Liver (tissue), 9 donors: ENCODE measurements around the gene UMAD1. TPM values are rescaled to one million over a fixed set of nuclear protein-coding genes. Genes with fewer than 3 reads are reported as not detected.

Source experiments
- DNase-seq: peaks from one replicate; pipeline ENCODE4 v3.0.0-alpha.2; 2017; ENCODE audit warnings: low spot score
- H3K27ac ChIP-seq, 2 donors: one replicate each; pipeline ENCODE4 v1.7.0; 2013; ENCODE audit warnings: inconsistent platforms in 2 of 2, low read length in 2 of 2, control low read depth in 1 of 2, low read depth in 1 of 2, mild to moderate bottlenecking in 1 of 2
- H3K27me3 ChIP-seq, 4 donors: one replicate each; pipeline versions ENCODE4 v1.6.1 to v1.7.0; 2013; ENCODE audit warnings: low read length in 3 of 4, inconsistent platforms in 1 of 4, mild to moderate bottlenecking in 1 of 4, moderate library complexity in 1 of 4; ENCODE audit not compliant: control insufficient read depth in 4 of 4, insufficient read depth in 4 of 4
- H3K36me3 ChIP-seq, 4 donors: one replicate each; pipeline versions ENCODE4 v1.6.1 to v1.7.0; 2013; ENCODE audit warnings: low read length in 3 of 4, mild to moderate bottlenecking in 3 of 4, low read depth in 1 of 4, moderate library complexity in 1 of 4; ENCODE audit not compliant: control insufficient read depth in 4 of 4, insufficient read depth in 3 of 4
- H3K4me1 ChIP-seq, 4 donors: one replicate each; pipeline versions ENCODE4 v1.6.1 to v1.7.0; 2013; ENCODE audit warnings: low read length in 3 of 4, mild to moderate bottlenecking in 3 of 4, moderate library complexity in 1 of 4; ENCODE audit not compliant: control insufficient read depth in 4 of 4, insufficient read depth in 4 of 4
- H3K4me3 ChIP-seq, 3 donors: one replicate each; pipeline versions ENCODE4 v1.6.1 to v1.7.0; 2013; ENCODE audit warnings: low read length in 3 of 3, control low read depth in 1 of 3, low read depth in 1 of 3, mild to moderate bottlenecking in 1 of 3
- H3K9ac ChIP-seq, 2 donors: one replicate each; pipeline ENCODE4 v1.7.0; 2013; ENCODE audit warnings: low read length in 2 of 2, mild to moderate bottlenecking in 2 of 2, moderate library complexity in 2 of 2, control low read depth in 1 of 2, low read depth in 1 of 2
- H3K9me3 ChIP-seq, 4 donors: one replicate each; pipeline versions ENCODE4 v1.6.1 to v1.7.0; 2013; ENCODE audit warnings: low read length in 3 of 4; ENCODE audit not compliant: control insufficient read depth in 4 of 4
- ATF3 ChIP-seq: IDR thresholded peaks from 2 replicates; pipeline ENCODE4 v1.6.1; 2016; ENCODE audit warnings: antibody characterized with exemption
- CTCF ChIP-seq: fragments of 150-350 bp; IDR thresholded peaks from 2 replicates; pipeline ENCODE4 v1.5.1; 2017; ENCODE audit warnings: improper control_type of control experiment, low read depth, low read length; ENCODE audit not compliant: missing input control
- EGR1 ChIP-seq, 2 donors: IDR thresholded peaks; 2 replicates each; pipeline ENCODE4 v1.6.1; 2016 to 2018; ENCODE audit warnings: antibody characterized with exemption in 2 of 2, low read depth in 2 of 2
- FOXA2 ChIP-seq: IDR thresholded peaks from 2 replicates; pipeline ENCODE4 v1.6.1; 2016; ENCODE audit warnings: antibody characterized with exemption
- HNF4A ChIP-seq, 2 donors: conservative IDR thresholded peaks; 2 replicates each; pipeline ENCODE4 v1.6.1; 2016; ENCODE audit warnings: antibody characterized with exemption in 2 of 2, mild to moderate bottlenecking in 2 of 2
- HNF4G ChIP-seq: IDR thresholded peaks from 2 replicates; pipeline ENCODE4 v1.6.1; 2016; ENCODE audit warnings: antibody characterized with exemption
- JUND ChIP-seq, 2 donors: IDR thresholded peaks; 2 replicates each; pipeline ENCODE4 v1.6.1; 2016; ENCODE audit warnings: antibody characterized with exemption in 2 of 2
- RAD21 ChIP-seq, 2 donors: IDR thresholded peaks; 2 replicates each; pipeline ENCODE4 v1.6.1; 2016; ENCODE audit warnings: antibody characterized with exemption in 2 of 2, mild to moderate bottlenecking in 2 of 2
- TAF1 ChIP-seq: conservative IDR thresholded peaks from 2 replicates; pipeline ENCODE4 v1.6.1; 2016; ENCODE audit warnings: antibody characterized with exemption, mild to moderate bottlenecking
- YY1 ChIP-seq: IDR thresholded peaks from 2 replicates; pipeline ENCODE4 v1.6.1; 2016; ENCODE audit warnings: antibody characterized with exemption, mild to moderate bottlenecking
- WGBS: extraction: QIAGEN DNeasy Blood & Tissue Kit; methylation state at CpG from one replicate; pipeline ENCODE4 v1.1.7; 2013; 5-methylcytosine and 5-hydroxymethylcytosine counted together
- polyA plus RNA-seq, 2 donors: library from polyadenylated mRNA; stranded (reverse) in 1 of 2; unstranded in 1 of 2; fragments of 200-250 nt in 1 of 2; fragments of >200 nt in 1 of 2; fragmentation: Nextera tagmentation in 1 of 2; extraction: Ambion mirVana in 1 of 2; gene quantifications; one replicate each; pipeline versions ENCODE4 v1.2.1 to v1.2.3, GENCODE V29; 2013 to 2015
- total RNA-seq, 2 donors: library from RNA; depleted of rRNA; stranded (reverse); fragments of >200 nt; gene quantifications; one replicate each; pipeline ENCODE4 v1.2.3, GENCODE V29; 2014
- TF ChIP-seq, protein P1 (sequence below): IDR thresholded peaks from 2 replicates; pipeline ENCODE4 v1.6.1; 2016; ENCODE audit warnings: antibody characterized with exemption
- TF ChIP-seq, protein P2 (sequence below): IDR thresholded peaks from 2 replicates; pipeline ENCODE4 v1.6.1; 2016; ENCODE audit warnings: antibody characterized with exemption
- donor health status: healthy.
- donor health status: healthy.
- donor health status: healthy.
- donor health status: healthy.
- donor health status: healthy.

UMAD1 gene
- total and polyA plus RNA-seq, 4 donors: 5.9 to 12.2 (median 7.9) TPM

DNA sequence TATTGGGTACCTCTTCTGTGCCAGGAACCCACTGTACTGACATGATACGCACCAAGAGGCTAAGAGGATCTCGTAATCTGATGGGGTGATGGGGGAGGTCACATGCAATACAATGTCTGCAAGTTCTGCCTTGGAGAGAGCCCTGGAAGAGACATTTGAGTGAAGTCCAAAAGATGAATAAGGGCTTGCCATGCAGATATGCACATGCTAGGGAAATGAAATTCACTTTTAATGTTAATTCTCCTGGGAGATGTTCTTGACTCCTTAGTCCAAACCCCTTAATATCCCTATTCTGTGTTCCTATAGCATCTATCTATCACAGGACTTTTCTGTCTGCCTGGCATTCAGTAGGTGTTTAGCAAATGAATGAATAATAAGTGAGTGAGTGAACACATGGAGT, 274.0 kb downstream of the UMAD1 start:
- Histone ChIP-seq H3K4me3 (no peak overlapping the region), H3K9me3 (no peaks in the 10 kb centered on the region), H3K27me3 (no peaks in the 10 kb centered on the region), H3K27ac (no peak overlapping the region), H3K9ac (no peak overlapping the region), H3K4me1 (peaks cover 0 to 16% (median 3%) of the 10 kb centered on the region in 4 donors), H3K36me3 (no peaks in the 10 kb centered on the region)
- WGBS: 96% methylated on average over 2 of the region's 2 CpGs
- TF ChIP-seq, protein P1, sequence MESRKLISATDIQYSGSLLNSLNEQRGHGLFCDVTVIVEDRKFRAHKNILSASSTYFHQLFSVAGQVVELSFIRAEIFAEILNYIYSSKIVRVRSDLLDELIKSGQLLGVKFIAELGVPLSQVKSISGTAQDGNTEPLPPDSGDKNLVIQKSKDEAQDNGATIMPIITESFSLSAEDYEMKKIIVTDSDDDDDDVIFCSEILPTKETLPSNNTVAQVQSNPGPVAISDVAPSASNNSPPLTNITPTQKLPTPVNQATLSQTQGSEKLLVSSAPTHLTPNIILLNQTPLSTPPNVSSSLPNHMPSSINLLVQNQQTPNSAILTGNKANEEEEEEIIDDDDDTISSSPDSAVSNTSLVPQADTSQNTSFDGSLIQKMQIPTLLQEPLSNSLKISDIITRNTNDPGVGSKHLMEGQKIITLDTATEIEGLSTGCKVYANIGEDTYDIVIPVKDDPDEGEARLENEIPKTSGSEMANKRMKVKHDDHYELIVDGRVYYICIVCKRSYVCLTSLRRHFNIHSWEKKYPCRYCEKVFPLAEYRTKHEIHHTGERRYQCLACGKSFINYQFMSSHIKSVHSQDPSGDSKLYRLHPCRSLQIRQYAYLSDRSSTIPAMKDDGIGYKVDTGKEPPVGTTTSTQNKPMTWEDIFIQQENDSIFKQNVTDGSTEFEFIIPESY: no peak
- no peak for TF ChIP-seq RAD21 (IDR thresholded peaks at IDR 0.05)
- no peak for TF ChIP-seq ATF3
- no peak for TF ChIP-seq YY1
- no peak for TF ChIP-seq CTCF
- TF ChIP-seq EGR1 (IDR thresholded peaks at IDR 0.05; ENCODE audit: low read depth in 2 of 2): no peak
- TF ChIP-seq TAF1: no peak
- TF ChIP-seq HNF4G: no peak
- DNase-seq: no peak

DNA sequence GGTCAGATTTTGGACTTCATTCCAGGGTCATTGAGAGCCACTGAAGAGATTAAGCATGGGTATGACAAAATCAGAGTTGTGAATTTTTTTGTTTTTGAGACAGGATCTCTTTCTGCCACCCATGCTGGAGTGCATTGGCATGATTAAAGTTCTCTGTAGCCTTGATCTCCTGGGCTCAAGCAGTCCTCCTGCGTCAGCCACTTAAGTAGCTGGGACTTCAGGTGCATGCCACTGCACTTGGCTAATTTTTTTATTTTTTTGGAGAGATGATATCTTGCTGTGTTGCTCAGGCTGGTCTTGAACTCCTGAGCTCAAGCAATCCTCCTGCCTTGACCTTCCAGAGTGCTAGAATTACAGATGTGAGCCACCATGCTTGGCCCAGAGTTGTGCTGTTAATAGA, 275.5 kb downstream of the UMAD1 start:
- peaks cover 0 to 23% (median 12%) of the 10 kb centered on the region in 4 donors for H3K4me1 ChIP-seq
- H3K36me3 ChIP-seq: no peaks in the 10 kb centered on the region
- H3K27ac ChIP-seq: no peak overlapping the region
- no peaks in the 10 kb centered on the region for H3K27me3 ChIP-seq
- DNase-seq: no peak
- no peaks in the 10 kb centered on the region for H3K9me3 ChIP-seq
- H3K4me3 ChIP-seq: no peak overlapping the region
- WGBS: 53% methylated on average over 1 of the region's 1 CpG
- H3K9ac ChIP-seq: no peak overlapping the region
- TF ChIP-seq HNF4A (conservative IDR thresholded peaks at IDR 0.05): no peak

DNA sequence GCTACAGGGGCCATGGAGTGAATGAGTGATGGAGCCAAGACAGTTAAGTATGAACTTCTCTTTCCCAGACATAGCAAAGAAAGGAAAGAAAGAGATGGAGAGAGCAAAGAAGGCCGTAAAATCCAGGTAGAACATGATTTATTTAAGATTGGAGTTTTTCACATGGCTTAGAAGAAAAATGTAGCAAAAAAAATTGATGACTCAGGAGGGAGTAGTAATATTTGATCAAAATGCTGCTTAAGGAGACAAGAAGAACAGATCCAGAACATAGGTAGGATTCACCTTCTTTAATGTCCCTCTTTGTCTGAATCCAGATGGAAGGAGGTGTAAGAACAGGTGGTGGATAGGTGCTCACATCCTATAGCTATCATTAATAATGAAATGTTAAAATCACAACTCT, 277.0 kb downstream of the UMAD1 start:
- no peak overlapping the region for H3K27ac ChIP-seq
- H3K36me3 ChIP-seq: no peaks in the 10 kb centered on the region
- 92% methylated on average over 1 of the region's 1 CpG for WGBS
- H3K9me3 ChIP-seq: no peaks in the 10 kb centered on the region
- peaks cover 0 to 35% (median 23%) of the 10 kb centered on the region in 4 donors for H3K4me1 ChIP-seq
- no peaks in the 10 kb centered on the region for H3K27me3 ChIP-seq
- TF ChIP-seq, protein P2, sequence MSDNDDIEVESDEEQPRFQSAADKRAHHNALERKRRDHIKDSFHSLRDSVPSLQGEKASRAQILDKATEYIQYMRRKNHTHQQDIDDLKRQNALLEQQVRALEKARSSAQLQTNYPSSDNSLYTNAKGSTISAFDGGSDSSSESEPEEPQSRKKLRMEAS: no peak
- TF ChIP-seq JUND (IDR thresholded peaks at IDR 0.05) (no peak), ATF3 (no peak), FOXA2 (no peak), RAD21 (IDR thresholded peaks at IDR 0.05) (no peak)
- TF ChIP-seq, protein P1: no peak
- no peak overlapping the region for H3K4me3 ChIP-seq
- H3K9ac ChIP-seq: no peak overlapping the region
- DNase-seq: no peak
